ENCODE results near the gene GPS1. TPM values are rescaled to one million over a fixed set of nuclear protein-coding genes. Genes with fewer than 3 reads are reported as not detected.

GPS1 gene
- total RNA-seq, 4 donors from 2014 or later: 76.0 to 326 (median 85.6) TPM

DNA sequence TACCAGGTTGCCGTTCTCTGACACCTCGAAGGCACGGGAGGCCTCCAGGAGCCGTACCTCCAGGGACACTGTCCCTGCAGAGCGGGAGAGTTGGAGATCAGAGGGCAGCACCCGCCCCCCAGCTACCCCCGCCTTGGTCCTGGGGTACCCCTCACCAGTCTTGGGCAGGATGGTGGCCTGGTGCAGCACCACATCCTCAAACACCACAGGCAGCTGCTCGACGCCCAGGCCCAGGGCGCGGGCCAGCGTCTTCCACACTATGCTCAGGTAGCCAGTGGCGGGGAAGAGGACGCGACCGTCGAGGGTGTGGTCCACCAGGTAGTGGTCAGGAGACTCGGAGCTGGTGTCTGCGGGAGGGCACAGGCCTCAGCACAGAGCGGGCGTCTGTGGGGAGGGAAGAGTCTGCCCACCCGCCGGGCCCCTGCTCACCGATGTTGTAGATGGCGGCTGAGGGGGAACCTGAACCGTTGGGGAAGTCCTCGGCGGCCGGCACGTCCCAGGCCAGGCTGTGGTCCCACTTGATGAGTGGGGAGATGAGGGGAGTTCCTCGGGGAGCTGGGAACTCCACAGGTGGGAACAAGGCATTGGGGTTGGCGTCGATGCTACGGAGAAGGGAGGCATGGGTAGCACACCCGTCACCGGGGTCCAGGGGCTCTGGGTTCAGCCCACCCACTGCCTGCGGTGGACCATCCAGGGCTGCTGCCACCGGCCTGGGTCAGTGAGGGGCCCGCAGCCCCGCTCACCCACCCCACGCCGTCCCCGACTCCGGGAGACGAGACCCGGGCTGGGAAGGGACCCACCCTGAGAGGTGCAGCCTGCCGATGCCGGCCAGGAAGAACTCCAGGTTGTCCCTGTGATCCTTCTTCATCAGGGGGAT is 36.5 kb downstream of the GPS1 start:
- TF ChIP-seq, protein P1, sequence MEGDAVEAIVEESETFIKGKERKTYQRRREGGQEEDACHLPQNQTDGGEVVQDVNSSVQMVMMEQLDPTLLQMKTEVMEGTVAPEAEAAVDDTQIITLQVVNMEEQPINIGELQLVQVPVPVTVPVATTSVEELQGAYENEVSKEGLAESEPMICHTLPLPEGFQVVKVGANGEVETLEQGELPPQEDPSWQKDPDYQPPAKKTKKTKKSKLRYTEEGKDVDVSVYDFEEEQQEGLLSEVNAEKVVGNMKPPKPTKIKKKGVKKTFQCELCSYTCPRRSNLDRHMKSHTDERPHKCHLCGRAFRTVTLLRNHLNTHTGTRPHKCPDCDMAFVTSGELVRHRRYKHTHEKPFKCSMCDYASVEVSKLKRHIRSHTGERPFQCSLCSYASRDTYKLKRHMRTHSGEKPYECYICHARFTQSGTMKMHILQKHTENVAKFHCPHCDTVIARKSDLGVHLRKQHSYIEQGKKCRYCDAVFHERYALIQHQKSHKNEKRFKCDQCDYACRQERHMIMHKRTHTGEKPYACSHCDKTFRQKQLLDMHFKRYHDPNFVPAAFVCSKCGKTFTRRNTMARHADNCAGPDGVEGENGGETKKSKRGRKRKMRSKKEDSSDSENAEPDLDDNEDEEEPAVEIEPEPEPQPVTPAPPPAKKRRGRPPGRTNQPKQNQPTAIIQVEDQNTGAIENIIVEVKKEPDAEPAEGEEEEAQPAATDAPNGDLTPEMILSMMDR (IDR thresholded peaks at IDR 0.05): no peak
- no peak for TF ChIP-seq POLR2A (IDR thresholded peaks at IDR 0.05)
- H3K4me1 ChIP-seq: no peaks in the 10 kb centered on the region
- DNase-seq: no peak
- H3K4me3 ChIP-seq: no peak overlapping the region
- H3K27ac ChIP-seq: no peak overlapping the region
- H3K9me3 ChIP-seq: no peaks in the 10 kb centered on the region
- no peaks in the 10 kb centered on the region for H3K36me3 ChIP-seq
- no peaks in the 10 kb centered on the region for H3K27me3 ChIP-seq
- intact Hi-C loops (cut with DNase I; ENCODE audit: low total_unique reads): no loop called here

DNA sequence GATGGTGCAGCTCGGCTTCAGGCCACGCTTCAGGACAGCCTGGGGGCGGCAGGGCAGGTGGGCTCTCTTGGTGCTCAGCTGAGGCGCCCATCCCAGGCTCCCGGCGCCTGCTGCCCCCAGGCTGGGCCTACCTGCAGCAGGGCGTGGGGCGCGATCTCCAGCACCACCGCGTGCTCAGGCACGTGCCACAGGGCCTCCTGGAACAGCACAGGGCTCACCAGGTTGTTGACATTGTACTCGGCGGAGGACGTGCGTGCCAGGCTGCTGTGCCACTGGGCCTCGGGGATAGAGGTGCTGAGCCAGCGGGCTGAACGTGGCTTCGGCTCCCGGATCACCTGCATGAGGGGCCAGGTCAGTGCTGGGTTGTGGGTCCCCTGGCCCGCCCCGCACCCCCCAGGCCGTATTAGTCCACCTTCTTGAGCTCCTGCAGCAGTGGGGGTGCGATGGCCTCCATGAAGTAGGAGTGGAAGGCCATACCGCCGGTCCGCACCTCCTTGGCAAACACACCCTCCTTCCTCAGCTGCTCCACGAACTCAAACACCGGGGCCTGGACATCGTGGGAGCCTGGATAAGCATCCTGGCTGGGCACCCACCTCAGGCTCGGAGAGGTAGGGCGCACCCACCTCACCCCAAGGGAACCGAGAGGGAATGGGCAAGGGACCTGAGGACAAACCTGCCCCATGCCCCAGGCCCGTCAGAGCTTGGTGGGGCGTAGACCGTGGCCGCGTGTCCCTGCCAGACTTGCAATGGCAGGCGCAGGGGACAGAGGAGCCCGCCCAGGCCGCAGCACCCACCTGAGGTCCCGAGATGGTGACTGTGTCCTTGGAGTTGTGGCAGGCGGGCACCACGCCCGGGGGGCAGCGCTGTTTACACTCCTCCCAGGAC is 37.4 kb downstream of the GPS1 start:
- Histone ChIP-seq H3K9me3 (no peaks in the 10 kb centered on the region), H3K36me3 (no peaks in the 10 kb centered on the region), H3K4me1 (no peaks in the 10 kb centered on the region), H3K4me3 (no peak overlapping the region), H3K27me3 (no peaks in the 10 kb centered on the region), H3K27ac (no peak overlapping the region)
- TF ChIP-seq, protein P1 (IDR thresholded peaks at IDR 0.05): no peak
- no peak for TF ChIP-seq POLR2A (IDR thresholded peaks at IDR 0.05)
- intact Hi-C loops (cut with DNase I; ENCODE audit: low total_unique reads): no loop called here
- DNase-seq: no peak

DNA sequence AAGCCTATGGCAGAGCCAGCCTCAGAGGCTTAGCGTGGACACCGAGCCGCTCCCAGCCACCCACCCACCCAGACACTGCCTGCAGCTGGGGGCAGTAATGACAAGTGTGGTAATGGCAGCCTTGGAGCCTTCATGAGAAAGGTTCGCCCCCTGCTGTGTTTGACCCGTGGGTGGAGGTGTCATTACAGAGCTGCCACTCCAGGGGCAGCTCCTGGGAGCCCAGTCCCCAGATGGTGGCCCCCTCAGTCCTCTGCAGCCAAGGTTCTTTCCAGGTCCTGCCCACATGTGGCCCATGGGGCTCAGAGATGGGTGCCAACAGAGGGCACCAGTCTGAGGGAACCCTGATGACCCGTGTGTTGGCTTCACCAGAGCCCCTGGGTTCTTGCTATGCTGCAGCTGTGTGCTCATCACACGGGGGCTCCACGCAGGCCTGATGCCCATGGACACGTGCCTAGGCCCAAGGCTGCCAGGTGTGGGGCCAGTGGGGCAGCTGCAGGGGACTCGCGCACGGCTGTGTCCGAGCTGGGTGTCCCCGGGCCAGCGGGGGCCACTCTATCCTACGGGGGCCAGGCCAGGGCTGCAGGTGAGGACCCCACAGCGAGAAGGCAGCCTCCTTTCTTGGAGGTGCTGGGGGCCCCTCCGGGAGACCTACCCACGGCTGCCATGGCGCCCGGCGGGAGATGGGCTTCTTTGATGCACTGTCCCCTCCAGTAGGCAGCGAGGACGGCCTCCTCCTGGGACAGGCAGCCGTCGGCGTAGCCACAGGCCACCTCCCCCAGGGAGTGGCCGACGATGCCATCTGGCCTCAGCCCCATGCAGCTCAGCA is 38.2 kb downstream of the GPS1 start:
- no peak for DNase-seq
- H3K36me3 ChIP-seq: no peaks in the 10 kb centered on the region
- H3K27me3 ChIP-seq: no peaks in the 10 kb centered on the region
- no peak overlapping the region for H3K27ac ChIP-seq
- intact Hi-C loops (cut with DNase I; ENCODE audit: low total_unique reads): no loop called here
- no peaks in the 10 kb centered on the region for H3K4me1 ChIP-seq
- no peaks in the 10 kb centered on the region for H3K9me3 ChIP-seq
- no peak for TF ChIP-seq POLR2A (IDR thresholded peaks at IDR 0.05)
- TF ChIP-seq, protein P1 (IDR thresholded peaks at IDR 0.05): no peak
- H3K4me3 ChIP-seq: no peak overlapping the region

DNA sequence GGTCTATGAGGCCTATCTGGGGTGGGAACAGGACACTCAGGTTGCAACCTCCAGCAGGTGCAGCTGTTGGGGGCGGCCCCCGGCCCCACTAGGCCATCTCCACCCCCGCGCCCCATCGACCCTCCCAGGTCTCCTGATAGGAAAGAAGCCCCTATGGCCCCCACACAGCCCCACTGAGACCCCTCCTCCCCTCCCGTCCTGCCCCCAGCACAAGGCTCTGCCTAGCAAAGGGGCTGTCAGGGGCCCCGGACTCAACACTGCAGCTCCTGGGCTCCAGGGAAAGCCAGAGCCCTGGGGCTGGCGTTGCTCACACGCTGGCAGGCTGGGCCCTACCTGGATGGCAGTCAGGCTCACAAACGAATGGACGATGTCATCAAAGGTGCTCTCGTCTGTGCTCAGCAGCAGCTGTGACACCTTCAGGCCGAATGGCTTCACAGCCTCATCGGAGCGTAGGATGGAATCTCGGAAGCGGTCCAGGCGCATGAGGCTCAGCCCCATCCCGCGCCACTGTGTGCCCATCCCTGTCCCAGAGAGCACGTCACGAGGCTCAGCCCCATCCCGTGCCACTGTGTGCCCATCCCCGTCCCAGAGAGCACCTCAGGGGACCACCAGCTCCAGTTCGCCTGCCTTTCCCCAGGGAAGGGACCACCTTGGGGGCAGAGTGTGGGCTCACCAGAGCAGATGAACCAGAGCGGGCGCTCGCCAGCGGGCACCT is 39.0 kb downstream of the GPS1 start:
- H3K4me3 ChIP-seq: no peak overlapping the region
- intact Hi-C loops (cut with DNase I; ENCODE audit: low total_unique reads): no loop called here
- no peaks in the 10 kb centered on the region for H3K4me1 ChIP-seq
- H3K27ac ChIP-seq: no peak overlapping the region
- no peaks in the 10 kb centered on the region for H3K27me3 ChIP-seq
- DNase-seq: no peak
- no peaks in the 10 kb centered on the region for H3K36me3 ChIP-seq
- TF ChIP-seq, protein P1 (IDR thresholded peaks at IDR 0.05): no peak
- no peaks in the 10 kb centered on the region for H3K9me3 ChIP-seq

Data from uterus (tissue), 4 donors.